ENCODE data around the gene COL2A1. TPM values are rescaled to one million over a fixed set of nuclear protein-coding genes. Genes with fewer than 3 reads are reported as not detected.

The COL2A1 gene
- not detected for total RNA-seq
- not detected for polyA plus RNA-seq

GRCh38 chr12:48004053-48004941 is at the start of gene COL2A1:
COL2A1 (minus strand) TSS chr12:48004476; CDS start chr12:48004321, 155 bp downstream.
- Mint-ChIP-seq H3K36me3 (no peaks in the 10 kb centered on the region), H3K27ac (peak within 1 kb of the TSS in 1 of 7 donors; percentile 45), H3K4me3 (peak within 1 kb of the TSS; percentile 71 to 88 (median 77)), H3K27me3 (peaks cover 69 to 71% of the 10 kb centered on the region in 2 donors), H3K9me3 (peaks cover 0 to 2% (median 0%) of the 10 kb centered on the region in 8 donors), H3K4me1 (peaks cover 25 to 44% (median 35%) of the 10 kb centered on the region in 4 donors)
- intact Hi-C loops (cut with micrococcal nuclease) = no loop called here
- Histone ChIP-seq H3K27me3 (ENCODE audit: insufficient read depth, low read length) (peaks cover 70% of the 10 kb centered on the region), H3K27ac (ENCODE audit: low read depth, low read length) (no peak within 1 kb of the TSS), H3K36me3 (ENCODE audit: insufficient read depth, low read length) (no peaks in the 10 kb centered on the region), H3K4me3 (ENCODE audit: low read length in 2 of 2) (peak within 1 kb of the TSS in 1 of 2 donors; percentile 30), H3K4me1 (ENCODE audit: insufficient read depth, low read length) (peaks cover 44% of the 10 kb centered on the region), H3K9me3 (ENCODE audit: control insufficient read depth in 1 of 2, low read length in 2 of 2) (no peaks in the 10 kb centered on the region)
- DNase-seq = peak in 2 of 5 donors; percentile 17 to 33
- ChIA-PET CTCF (ENCODE audit: partially characterized antibody) (no interaction called here), POLR2A (ENCODE audit: partially characterized antibody) (no interaction called here)

GRCh38 chr12:48053883-48054282 is 49.6 kb upstream of the COL2A1 start:
- Mint-ChIP-seq H3K27ac (no peak overlapping the region), H3K27me3 (no peaks in the 10 kb centered on the region), H3K4me1 (no peaks in the 10 kb centered on the region), H3K36me3 (peaks cover 19 to 36% of the 10 kb centered on the region in 2 donors), H3K4me3 (no peak overlapping the region), H3K9me3 (peaks cover 0 to 3% (median under 1%) of the 10 kb centered on the region in 8 donors)
- POLR2A ChIA-PET (ENCODE audit: partially characterized antibody) = no interaction called here
- Histone ChIP-seq H3K27ac (ENCODE audit: low read depth, low read length) (no peak overlapping the region), H3K27me3 (ENCODE audit: insufficient read depth, low read length) (no peaks in the 10 kb centered on the region), H3K9me3 (ENCODE audit: control insufficient read depth in 1 of 2, low read length in 2 of 2) (no peaks in the 10 kb centered on the region), H3K36me3 (ENCODE audit: insufficient read depth, low read length) (no peaks in the 10 kb centered on the region), H3K4me3 (ENCODE audit: low read length in 2 of 2) (no peak overlapping the region), H3K4me1 (ENCODE audit: insufficient read depth, low read length) (no peaks in the 10 kb centered on the region)
- DNase-seq = no peak
- CTCF ChIA-PET (ENCODE audit: partially characterized antibody) = interaction anchor here (0.8 kb wide), 1 partner anchor 41 kb away, joined by 5 read pairs; no protein-coding TSS in a partner anchor
- intact Hi-C loops (cut with micrococcal nuclease) = no loop called here

DNA sequence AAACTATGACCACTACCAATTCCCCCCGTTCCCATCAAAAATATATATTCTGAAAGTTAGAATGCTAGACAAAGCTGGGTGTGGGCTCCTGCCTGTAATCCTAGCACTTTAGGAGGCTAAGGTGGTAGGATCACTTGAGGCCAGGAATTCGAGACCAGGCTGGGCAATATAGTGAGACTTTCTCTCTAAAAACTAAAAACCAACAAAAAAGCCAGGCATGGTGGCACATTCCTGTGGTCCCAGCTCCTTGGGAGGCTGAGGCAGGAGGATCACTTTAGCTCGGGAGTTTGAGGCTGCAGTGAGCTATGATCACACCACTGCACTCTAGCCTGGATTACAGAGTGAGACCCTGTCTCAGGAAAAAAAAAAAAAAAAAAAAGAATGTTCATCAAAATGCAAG is 48.8 kb upstream of the COL2A1 start:
- ChIA-PET POLR2A (ENCODE audit: partially characterized antibody) (no interaction called here), CTCF (ENCODE audit: partially characterized antibody) (interaction anchor here (0.8 to 1.3 kb wide), 2 partner anchors 9 to 42 kb away, joined by 3 to 5 read pairs; no protein-coding TSS in a partner anchor)
- H3K27ac Mint-ChIP-seq = no peak overlapping the region
- H3K4me1 Mint-ChIP-seq = no peaks in the 10 kb centered on the region
- no peaks in the 10 kb centered on the region for H3K9me3 ChIP-seq (ENCODE audit: control insufficient read depth in 1 of 2, low read length in 2 of 2)
- H3K36me3 Mint-ChIP-seq = peaks cover 15 to 36% of the 10 kb centered on the region in 2 donors
- no peaks in the 10 kb centered on the region for H3K9me3 Mint-ChIP-seq
- H3K4me3 ChIP-seq (ENCODE audit: low read length in 2 of 2) = no peak overlapping the region
- no peaks in the 10 kb centered on the region for H3K27me3 Mint-ChIP-seq
- H3K27me3 ChIP-seq (ENCODE audit: insufficient read depth, low read length) = no peaks in the 10 kb centered on the region
- peaks cover 1% of the 10 kb centered on the region for H3K36me3 ChIP-seq (ENCODE audit: insufficient read depth, low read length)
- H3K4me1 ChIP-seq (ENCODE audit: insufficient read depth, low read length) = no peaks in the 10 kb centered on the region
- no peak overlapping the region for H3K4me3 Mint-ChIP-seq
- H3K27ac ChIP-seq (ENCODE audit: low read depth, low read length) = no peak overlapping the region
- intact Hi-C loops (cut with micrococcal nuclease) = no loop called here
- DNase-seq = no peak

GRCh38 chr12:48051681-48052080 is 47.4 kb upstream of the COL2A1 start:
- POLR2A ChIA-PET (ENCODE audit: partially characterized antibody) = no interaction called here
- peak overlapping the region in 2 of 7 donors; percentile 15 to 50 for H3K27ac Mint-ChIP-seq

DNA sequence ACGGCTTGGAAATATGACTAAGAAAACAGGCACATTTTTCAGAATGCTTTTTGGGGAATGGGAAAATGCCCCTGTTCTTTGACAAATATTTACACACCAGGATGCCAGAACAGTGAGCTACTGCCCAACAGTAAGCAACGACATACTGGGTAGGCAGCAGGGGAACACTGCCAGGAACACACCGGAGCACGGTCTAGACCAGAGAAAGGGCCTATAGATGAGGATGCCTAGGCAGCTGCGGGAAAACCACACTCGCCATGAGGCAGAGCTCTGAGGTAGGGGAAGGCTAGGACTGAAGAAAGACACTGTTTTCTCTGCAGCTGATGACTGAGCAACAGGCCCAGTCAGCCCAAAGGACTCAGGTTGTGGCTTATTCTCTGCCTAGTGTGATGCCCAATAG is 45.9 kb upstream of the COL2A1 start:
- Mint-ChIP-seq H3K9me3 (no peaks in the 10 kb centered on the region), H3K27ac (peak overlapping the region in 1 of 7 donors; percentile 71), H3K4me1 (no peaks in the 10 kb centered on the region), H3K27me3 (no peaks in the 10 kb centered on the region), H3K36me3 (peaks cover 29 to 57% of the 10 kb centered on the region in 2 donors), H3K4me3 (no peak overlapping the region)
- Histone ChIP-seq H3K4me3 (ENCODE audit: low read length in 2 of 2) (no peak overlapping the region), H3K9me3 (ENCODE audit: control insufficient read depth in 1 of 2, low read length in 2 of 2) (no peaks in the 10 kb centered on the region), H3K4me1 (ENCODE audit: insufficient read depth, low read length) (no peaks in the 10 kb centered on the region), H3K27me3 (ENCODE audit: insufficient read depth, low read length) (no peaks in the 10 kb centered on the region), H3K27ac (ENCODE audit: low read depth, low read length) (no peak overlapping the region), H3K36me3 (ENCODE audit: insufficient read depth, low read length) (peaks cover 29% of the 10 kb centered on the region)
- ChIA-PET POLR2A (ENCODE audit: partially characterized antibody) (interaction anchor here (0.6 kb wide), 1 partner anchor 149 kb away, joined by 3 read pairs; no protein-coding TSS in a partner anchor), CTCF (ENCODE audit: partially characterized antibody) (no interaction called here)
- intact Hi-C loops (cut with micrococcal nuclease) = no loop called here
- DNase-seq = no peak

More at GRCh38 chr12:48051681-48052080, 47.4 kb upstream of the COL2A1 start:
- Mint-ChIP-seq H3K4me3 (no peak overlapping the region), H3K36me3 (peaks cover 17 to 45% of the 10 kb centered on the region in 2 donors), H3K9me3 (no peaks in the 10 kb centered on the region), H3K27me3 (no peaks in the 10 kb centered on the region), H3K4me1 (no peaks in the 10 kb centered on the region)
- Histone ChIP-seq H3K4me3 (ENCODE audit: low read length in 2 of 2) (no peak overlapping the region), H3K9me3 (ENCODE audit: control insufficient read depth in 1 of 2, low read length in 2 of 2) (no peaks in the 10 kb centered on the region), H3K36me3 (ENCODE audit: insufficient read depth, low read length) (peaks cover 16% of the 10 kb centered on the region), H3K4me1 (ENCODE audit: insufficient read depth, low read length) (no peaks in the 10 kb centered on the region), H3K27me3 (ENCODE audit: insufficient read depth, low read length) (no peaks in the 10 kb centered on the region), H3K27ac (ENCODE audit: low read depth, low read length) (no peak overlapping the region)
- DNase-seq = no peak
- intact Hi-C loops (cut with micrococcal nuclease) = no loop called here
- CTCF ChIA-PET (ENCODE audit: partially characterized antibody) = interaction anchor here (1.0 kb wide), 1 partner anchor 41 kb away, joined by 4 read pairs; no protein-coding TSS in a partner anchor

DNA sequence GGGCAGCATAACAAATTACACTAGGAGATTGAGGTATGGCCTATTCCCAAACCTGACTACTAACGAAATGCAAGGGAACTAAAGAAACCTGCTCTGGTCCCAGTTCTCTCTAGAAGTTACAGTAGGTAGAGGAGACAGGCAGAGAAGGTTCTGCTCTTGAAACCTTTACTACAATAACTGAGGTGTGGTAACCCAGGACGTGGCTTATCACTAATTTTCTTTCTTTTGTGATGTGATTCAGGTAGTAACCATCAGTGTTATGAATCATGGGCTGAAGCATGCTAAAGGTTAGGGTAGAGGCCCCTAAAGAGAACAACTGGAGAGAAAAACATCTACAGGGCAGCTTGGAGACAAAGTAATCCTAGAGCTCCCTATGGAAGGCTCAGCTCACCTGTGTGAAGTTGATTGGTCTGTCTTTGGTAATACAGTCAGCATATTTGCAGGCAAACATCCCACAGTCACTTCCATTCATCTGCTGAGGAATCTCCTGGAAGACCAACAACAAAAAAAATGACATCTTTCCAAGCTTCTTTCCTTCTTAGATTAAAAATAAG is 41.8 kb upstream of the COL2A1 start:
- ChIA-PET POLR2A (ENCODE audit: partially characterized antibody) (no interaction called here), CTCF (ENCODE audit: partially characterized antibody) (interaction anchor here (1.0 kb wide), 1 partner anchor 83 kb away, joined by 4 read pairs; the partner anchor contains the start of gene TMEM106C)
- no peaks in the 10 kb centered on the region for H3K9me3 Mint-ChIP-seq
- no peak overlapping the region for H3K4me3 Mint-ChIP-seq
- no peaks in the 10 kb centered on the region for H3K9me3 ChIP-seq (ENCODE audit: control insufficient read depth in 1 of 2, low read length in 2 of 2)
- no peaks in the 10 kb centered on the region for H3K27me3 ChIP-seq (ENCODE audit: insufficient read depth, low read length)
- H3K4me3 ChIP-seq (ENCODE audit: low read length in 2 of 2) = no peak overlapping the region
- H3K36me3 ChIP-seq (ENCODE audit: insufficient read depth, low read length) = peaks cover 38% of the 10 kb centered on the region
- H3K27ac Mint-ChIP-seq = no peak overlapping the region
- H3K27ac ChIP-seq (ENCODE audit: low read depth, low read length) = no peak overlapping the region
- no peaks in the 10 kb centered on the region for H3K4me1 Mint-ChIP-seq
- peaks cover 41 to 73% of the 10 kb centered on the region in 2 donors for H3K36me3 Mint-ChIP-seq
- intact Hi-C loops (cut with micrococcal nuclease) = no loop called here
- no peaks in the 10 kb centered on the region for H3K4me1 ChIP-seq (ENCODE audit: insufficient read depth, low read length)
- DNase-seq = no peak
- no peaks in the 10 kb centered on the region for H3K27me3 Mint-ChIP-seq

GRCh38 chr12:48045061-48045846 is 41.0 kb upstream of the COL2A1 start:
- Mint-ChIP-seq H3K4me3 (no peak overlapping the region), H3K9me3 (no peaks in the 10 kb centered on the region), H3K4me1 (no peaks in the 10 kb centered on the region), H3K27me3 (no peaks in the 10 kb centered on the region), H3K27ac (no peak overlapping the region), H3K36me3 (peaks cover 41 to 70% of the 10 kb centered on the region in 2 donors)
- POLR2A ChIA-PET (ENCODE audit: partially characterized antibody) = no interaction called here
- no peak for DNase-seq
- no peaks in the 10 kb centered on the region for H3K9me3 ChIP-seq (ENCODE audit: control insufficient read depth in 1 of 2, low read length in 2 of 2)
- H3K36me3 ChIP-seq (ENCODE audit: insufficient read depth, low read length) = peaks cover 38% of the 10 kb centered on the region
- intact Hi-C loops (cut with micrococcal nuclease) = no loop called here
- no peak overlapping the region for H3K27ac ChIP-seq (ENCODE audit: low read depth, low read length)
- no peaks in the 10 kb centered on the region for H3K4me1 ChIP-seq (ENCODE audit: insufficient read depth, low read length)
- no peaks in the 10 kb centered on the region for H3K27me3 ChIP-seq (ENCODE audit: insufficient read depth, low read length)
- no peak overlapping the region for H3K4me3 ChIP-seq (ENCODE audit: low read length in 2 of 2)
- CTCF ChIA-PET (ENCODE audit: partially characterized antibody) = no interaction called here
